Measurements from ENCODE around the gene IER3IP1. TPM values are rescaled to one million over a fixed set of nuclear protein-coding genes. Genes with fewer than 3 reads are reported as not detected.

IER3IP1 gene
- total and polyA plus RNA-seq, 11 donors: 6.9 to 21.9 (median 10.5) TPM

DNA sequence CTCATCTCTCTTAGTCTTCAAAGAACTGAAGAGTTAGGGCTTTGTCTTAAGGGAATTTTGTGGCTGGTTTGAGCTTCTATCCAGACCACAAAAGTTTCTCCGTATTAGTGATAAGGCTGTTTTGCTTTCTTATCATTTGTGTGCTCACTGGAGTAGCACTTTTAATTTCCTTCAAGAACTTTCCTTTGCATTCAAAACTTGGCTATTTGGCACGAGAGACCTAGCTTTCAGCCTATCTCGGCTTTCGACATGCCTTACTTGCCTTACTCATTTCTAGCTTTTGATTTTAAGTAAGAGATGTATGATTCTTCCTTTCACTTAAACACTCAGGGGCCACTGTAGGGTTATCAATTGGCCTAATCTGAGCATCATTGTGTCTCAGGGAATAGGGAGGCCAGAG lies 55.7 kb downstream of the IER3IP1 start:
- Histone ChIP-seq H3K27me3 (no peaks in the 10 kb centered on the region), H3K4me3 (no peak overlapping the region), H3K36me3 (peaks cover 0 to 68% (median 41%) of the 10 kb centered on the region in 9 donors), H3K9me3 (no peaks in the 10 kb centered on the region), H3K27ac (no peak overlapping the region), H3K4me1 (no peaks in the 10 kb centered on the region)
- WGBS, 4 donors: 80 to 91% (median 86%) methylated on average over 4 of the region's 4 CpGs
- ATAC-seq (no peak), DNase-seq (no peak)
- intact Hi-C loops (cut with DNase I): loop anchor here in 1 of 10 donors (5.0 kb wide), 1 partner anchor 72 kb away; no protein-coding TSS in a partner anchor
- no peak for TF ChIP-seq POLR2A (IDR thresholded peaks at IDR 0.05)
- TF ChIP-seq, protein P1, sequence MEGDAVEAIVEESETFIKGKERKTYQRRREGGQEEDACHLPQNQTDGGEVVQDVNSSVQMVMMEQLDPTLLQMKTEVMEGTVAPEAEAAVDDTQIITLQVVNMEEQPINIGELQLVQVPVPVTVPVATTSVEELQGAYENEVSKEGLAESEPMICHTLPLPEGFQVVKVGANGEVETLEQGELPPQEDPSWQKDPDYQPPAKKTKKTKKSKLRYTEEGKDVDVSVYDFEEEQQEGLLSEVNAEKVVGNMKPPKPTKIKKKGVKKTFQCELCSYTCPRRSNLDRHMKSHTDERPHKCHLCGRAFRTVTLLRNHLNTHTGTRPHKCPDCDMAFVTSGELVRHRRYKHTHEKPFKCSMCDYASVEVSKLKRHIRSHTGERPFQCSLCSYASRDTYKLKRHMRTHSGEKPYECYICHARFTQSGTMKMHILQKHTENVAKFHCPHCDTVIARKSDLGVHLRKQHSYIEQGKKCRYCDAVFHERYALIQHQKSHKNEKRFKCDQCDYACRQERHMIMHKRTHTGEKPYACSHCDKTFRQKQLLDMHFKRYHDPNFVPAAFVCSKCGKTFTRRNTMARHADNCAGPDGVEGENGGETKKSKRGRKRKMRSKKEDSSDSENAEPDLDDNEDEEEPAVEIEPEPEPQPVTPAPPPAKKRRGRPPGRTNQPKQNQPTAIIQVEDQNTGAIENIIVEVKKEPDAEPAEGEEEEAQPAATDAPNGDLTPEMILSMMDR (IDR thresholded peaks at IDR 0.05): no peak

DNA sequence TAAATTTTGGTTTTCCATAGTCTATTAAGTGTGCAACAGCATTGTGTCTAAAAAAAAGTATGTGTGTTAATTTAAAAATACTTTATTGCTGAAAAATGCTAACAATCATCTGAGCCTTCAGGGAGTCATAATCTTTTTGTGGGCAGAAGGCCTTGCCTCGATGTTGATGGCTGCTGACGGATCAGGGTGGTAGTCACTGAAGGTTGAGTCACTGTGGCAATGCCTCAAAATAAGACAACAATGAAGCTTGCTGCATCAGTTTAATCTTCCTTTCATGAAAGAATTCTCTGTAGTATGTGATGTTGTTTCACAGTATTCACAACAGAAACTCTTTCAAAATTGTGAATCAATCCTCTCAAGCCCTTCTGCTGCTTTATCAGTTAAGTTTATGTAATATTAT lies 57.2 kb downstream of the IER3IP1 start:
- H3K4me3 ChIP-seq: no peak overlapping the region
- intact Hi-C loops (cut with DNase I): no loop called here
- H3K27ac ChIP-seq: no peak overlapping the region
- no peaks in the 10 kb centered on the region for H3K27me3 ChIP-seq
- no peak for TF ChIP-seq POLR2A (IDR thresholded peaks at IDR 0.05)
- TF ChIP-seq, protein P1 (IDR thresholded peaks at IDR 0.05): no peak
- H3K36me3 ChIP-seq: peaks cover 0 to 79% (median 48%) of the 10 kb centered on the region in 9 donors
- DNase-seq (no peak), ATAC-seq (no peak)
- WGBS, 4 donors: 92 to 97% (median 95%) methylated on average over 2 of the region's 2 CpGs
- no peaks in the 10 kb centered on the region for H3K9me3 ChIP-seq
- H3K4me1 ChIP-seq: no peaks in the 10 kb centered on the region

DNA sequence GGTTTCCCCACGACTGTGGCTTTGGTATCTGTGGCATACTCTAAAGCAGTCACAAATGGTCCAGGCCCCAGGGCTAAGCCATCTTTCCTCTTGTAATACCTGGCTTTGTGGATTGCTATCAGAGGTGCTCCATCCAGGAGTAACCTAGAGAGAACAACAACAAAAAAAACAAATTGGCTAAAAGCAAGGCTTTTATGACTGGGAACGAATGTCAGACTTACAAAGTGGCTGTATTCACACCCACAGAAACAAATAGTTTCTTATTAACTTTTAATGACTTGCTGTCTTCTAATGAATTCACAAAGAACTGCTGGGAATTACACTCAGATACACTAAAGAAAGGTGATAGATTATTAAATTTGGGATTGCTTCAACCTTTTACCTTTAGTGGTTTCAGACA lies 61.0 kb downstream of the IER3IP1 start:
- 86 to 93% (median 90%) methylated on average over 2 of the region's 2 CpGs for WGBS, 4 donors
- peaks cover 0 to 91% (median 65%) of the 10 kb centered on the region in 9 donors for H3K36me3 ChIP-seq

DNA sequence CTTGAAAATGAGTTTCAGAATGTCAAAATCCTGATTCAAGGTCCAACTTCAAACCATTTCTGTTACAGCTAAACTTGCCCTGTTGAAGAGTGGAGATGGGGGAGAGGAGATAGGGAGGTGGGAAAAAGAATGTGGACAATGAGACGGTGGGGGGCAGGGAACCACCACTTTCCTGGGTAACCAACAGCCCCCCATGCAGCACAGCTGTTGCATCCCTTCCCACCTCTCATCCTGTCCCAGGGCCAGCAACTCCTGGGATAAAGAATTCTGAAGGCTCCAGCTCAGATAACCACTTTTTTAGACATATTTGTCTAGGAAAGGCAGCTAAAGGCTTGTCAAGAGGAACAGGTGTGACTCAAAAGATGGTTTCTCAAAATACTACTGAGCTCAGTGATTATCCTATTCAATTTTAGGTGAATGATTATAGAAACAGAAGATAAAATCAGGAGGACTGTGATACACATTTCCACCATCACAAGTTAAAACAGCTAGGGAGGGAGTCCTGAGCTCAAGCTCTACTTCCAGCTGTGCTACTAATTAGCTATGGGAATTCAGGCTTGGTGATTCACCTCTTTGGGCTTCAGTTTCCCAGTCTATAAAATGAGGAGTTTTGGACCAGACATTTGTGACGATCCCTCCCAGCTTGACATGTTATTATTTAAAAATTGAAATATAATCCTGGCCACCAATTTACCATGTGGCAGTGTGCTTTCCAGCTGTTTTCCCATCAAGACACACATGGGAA lies 62.2 kb downstream of the IER3IP1 start:
- Histone ChIP-seq H3K4me3 (no peak overlapping the region), H3K27ac (no peak overlapping the region), H3K36me3 (peaks cover 0 to 91% (median 60%) of the 10 kb centered on the region in 9 donors), H3K4me1 (no peaks in the 10 kb centered on the region), H3K27me3 (no peaks in the 10 kb centered on the region), H3K9me3 (no peaks in the 10 kb centered on the region)
- TF ChIP-seq, protein P1 (IDR thresholded peaks at IDR 0.05): no peak
- no peak for TF ChIP-seq POLR2A (IDR thresholded peaks at IDR 0.05)
- 92 to 97% (median 95%) methylated on average over 2 of the region's 2 CpGs for WGBS, 4 donors
- ATAC-seq: no peak
- intact Hi-C loops (cut with DNase I): no loop called here
- no peak for DNase-seq

More for the DNA sequence above, 61.0 kb downstream of the IER3IP1 start:
- intact Hi-C loops (cut with DNase I): no loop called here
- H3K9me3 ChIP-seq: no peaks in the 10 kb centered on the region
- DNase-seq: no peak
- no peak overlapping the region for H3K4me3 ChIP-seq
- no peaks in the 10 kb centered on the region for H3K27me3 ChIP-seq
- TF ChIP-seq, protein P1 (IDR thresholded peaks at IDR 0.05): no peak
- TF ChIP-seq POLR2A (IDR thresholded peaks at IDR 0.05): no peak
- no peak for ATAC-seq
- H3K27ac ChIP-seq: no peak overlapping the region
- no peaks in the 10 kb centered on the region for H3K4me1 ChIP-seq
